K562 (cell line): ENCODE results near the gene TEX22. TPM values are rescaled to one million over a fixed set of nuclear protein-coding genes. Genes with fewer than 3 reads are reported as not detected.

Source experiments
- ETV1 ChIP-seq: fragments of 450-650 bp; conservative IDR thresholded peaks from 2 replicates; pipeline ENCODE4 v1.6.1; 2016; ENCODE audit warnings: missing genetic modification characterization, control low read depth, low read depth, missing compliant biosample characterization
- ETV6 ChIP-seq, 3 experiments: fragments of 150-350 bp in 1 of 3; sonication (generic) in 1 of 3; formaldehyde crosslinking in 1 of 3; IDR thresholded peaks; 2 replicates each; pipeline versions ENCODE4 v1.6.1 to v1.8.0; 2014 to 2022; ENCODE audit warnings: borderline replicate concordance in 2 of 3, low read depth in 2 of 3, antibody characterized with exemption in 1 of 3, low read length in 1 of 3, mild to moderate bottlenecking in 1 of 3, missing genetic modification reagents in 1 of 3
- GATA2 ChIP-seq: sonication (generic); formaldehyde crosslinking; IDR thresholded peaks from 2 replicates; pipeline ENCODE4 v1.4.0; 2020; ENCODE audit warnings: mild to moderate bottlenecking, missing genetic modification reagents
- KAT2B ChIP-seq: IDR thresholded peaks from one replicate; pipeline ENCODE4 v1.6.1; 2012; ENCODE audit warnings: low read depth, mild to moderate bottlenecking, control low read depth, inconsistent platforms, low read length, moderate library complexity
- SIX5 ChIP-seq, 2 experiments: IDR thresholded peaks; 2 replicates each; pipeline ENCODE4 v1.6.1; 2011; ENCODE audit warnings: low read length in 2 of 2, borderline replicate concordance in 1 of 2, low read depth in 1 of 2, mild to moderate bottlenecking in 1 of 2, moderate library complexity in 1 of 2; ENCODE audit not compliant: insufficient read depth in 1 of 2
- SREBF2 ChIP-seq: sonication (generic); formaldehyde crosslinking; IDR thresholded peaks from 2 replicates; pipeline ENCODE4 v1.4.0; 2020; ENCODE audit warnings: mild to moderate bottlenecking, missing genetic modification reagents
- ZC3H11A ChIP-seq: IDR thresholded peaks from 2 replicates; pipeline ENCODE4 v1.6.1; 2012; ENCODE audit warnings: low read depth, low read length, improper control_type of control experiment
- ZNF717 ChIP-seq: fragments of 250-450 bp; sonication (Bioruptor Pico); IDR thresholded peaks from 2 replicates; pipeline ENCODE4 v1.5.0; 2021
- ZNF780A ChIP-seq: fragments of 250-450 bp; sonication (Bioruptor Pico); IDR thresholded peaks from 2 replicates; pipeline ENCODE4 v1.5.0; 2021; ENCODE audit warnings: mild to moderate bottlenecking
- polyA plus RNA-seq, 8 experiments: library from polyadenylated mRNA; depleted of rRNA in 4 of 8; stranded (reverse) in 5 of 8; unstranded in 3 of 8; fragments of >200 nt; fragmentation: Nextera tagmentation in 2 of 8; fragmentation: Illumina TruSeq in 1 of 8; extraction: Ambion mirVana in 2 of 8; extraction: Trizol in 1 of 8; gene quantifications; 2 replicates each; pipeline versions ENCODE4 v1.2.1 to v1.2.3, GENCODE V29; 2011 to 2014; ENCODE audit warnings: inconsistent platforms in 1 of 8, missing spikeins in 1 of 8
- total RNA-seq, 7 experiments: library from RNA; depleted of rRNA in 6 of 7; stranded (reverse); fragments of >200 nt in 6 of 7; fragmentation: Illumina TruSeq in 2 of 7; extraction: Trizol in 2 of 7; gene quantifications; 2 replicates each; pipeline versions ENCODE4 v1.2.1 to v1.2.3, GENCODE V29; 2011 to 2021; ENCODE audit warnings: low replicate concordance in 1 of 7
- TF ChIP-seq, protein P1 (sequence below): fragments of 450-650 bp; formaldehyde crosslinking; IDR thresholded peaks from 2 replicates; pipeline ENCODE4 v1.4.0; 2020; ENCODE audit warnings: mild to moderate bottlenecking

The TEX22 gene
- total and polyA plus RNA-seq, 9 of the 15 experiments (the other 6 are each of a cell fraction or from before 2014, with no cell fraction given) = 0.04 to 1.7 (median 0.23) TPM; not detected in 2

GRCh38 chr14:105414456-105415371 is 16.4 kb downstream of the TEX22 start (continued):
- TF ChIP-seq SREBF2 (CRISPR knock-in tag) (no peak), ETV1 (tag) (no peak), GATA2 (CRISPR knock-in tag) (no peak), ZNF717 (CRISPR knock-in tag) (no peak), ZC3H11A (no peak), SIX5 (IDR thresholded peaks at IDR 0.05; ENCODE audit: borderline replicate concordance in 1 of 2, insufficient read depth in 1 of 2, low read depth in 1 of 2, low read length in 2 of 2) (peak; percentile 39 to 50; a peak in 3 of 4 replicates), ZNF780A (CRISPR knock-in tag) (no peak), KAT2B (no peak), ETV6 (IDR thresholded peaks at IDR 0.05; ENCODE audit: borderline replicate concordance in 1 of 2, low read depth in 2 of 2, low read length in 1 of 2) (no peak), ETV6 (CRISPR knock-in tag; IDR thresholded peaks at IDR 0.05; ENCODE audit: borderline replicate concordance) (no peak)
- TF ChIP-seq, protein P1, sequence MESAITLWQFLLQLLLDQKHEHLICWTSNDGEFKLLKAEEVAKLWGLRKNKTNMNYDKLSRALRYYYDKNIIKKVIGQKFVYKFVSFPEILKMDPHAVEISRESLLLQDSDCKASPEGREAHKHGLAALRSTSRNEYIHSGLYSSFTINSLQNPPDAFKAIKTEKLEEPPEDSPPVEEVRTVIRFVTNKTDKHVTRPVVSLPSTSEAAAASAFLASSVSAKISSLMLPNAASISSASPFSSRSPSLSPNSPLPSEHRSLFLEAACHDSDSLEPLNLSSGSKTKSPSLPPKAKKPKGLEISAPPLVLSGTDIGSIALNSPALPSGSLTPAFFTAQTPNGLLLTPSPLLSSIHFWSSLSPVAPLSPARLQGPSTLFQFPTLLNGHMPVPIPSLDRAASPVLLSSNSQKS (CRISPR knock-in tag) = no peak
